DND-41 (cell line): Measurements from ENCODE around the gene WDR31.

Experiments
- EZH2 ChIP-seq: IDR thresholded peaks from 3 replicates; pipeline ENCODE4 v1.6.1; 2012; ENCODE audit warnings: borderline replicate concordance, low read depth, mild to moderate bottlenecking, moderate library complexity, low read length, inconsistent platforms; ENCODE audit not compliant: severe bottlenecking
- TF ChIP-seq, protein P1 (sequence below): IDR thresholded peaks from 2 replicates; pipeline ENCODE4 v1.5.1; 2012; ENCODE audit warnings: borderline replicate concordance, low read length, moderate library complexity, mild to moderate bottlenecking; ENCODE audit not compliant: poor library complexity, severe bottlenecking; ENCODE audit errors: extremely low read depth

DNA sequence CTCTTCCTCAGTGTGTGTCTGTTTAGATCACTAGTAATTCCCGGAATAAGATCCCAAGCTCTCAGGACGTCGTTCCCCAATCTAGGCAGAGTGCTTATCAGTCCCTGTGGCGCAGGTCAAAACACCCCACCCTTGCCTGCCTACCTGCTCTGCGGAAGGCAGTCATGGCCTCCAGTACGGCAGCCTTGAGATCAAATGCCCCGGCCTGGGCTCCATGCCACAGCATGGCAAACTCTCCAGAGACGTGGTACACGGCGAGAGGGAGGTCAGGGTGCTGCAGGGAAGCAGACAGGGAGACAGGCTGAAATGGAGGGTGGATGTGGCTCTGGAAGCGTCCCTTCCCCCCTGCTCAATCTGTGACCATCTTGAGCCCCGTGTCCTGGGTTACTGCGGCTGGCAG is 48.8 kb upstream of the WDR31 start:
- TF ChIP-seq, protein P1, sequence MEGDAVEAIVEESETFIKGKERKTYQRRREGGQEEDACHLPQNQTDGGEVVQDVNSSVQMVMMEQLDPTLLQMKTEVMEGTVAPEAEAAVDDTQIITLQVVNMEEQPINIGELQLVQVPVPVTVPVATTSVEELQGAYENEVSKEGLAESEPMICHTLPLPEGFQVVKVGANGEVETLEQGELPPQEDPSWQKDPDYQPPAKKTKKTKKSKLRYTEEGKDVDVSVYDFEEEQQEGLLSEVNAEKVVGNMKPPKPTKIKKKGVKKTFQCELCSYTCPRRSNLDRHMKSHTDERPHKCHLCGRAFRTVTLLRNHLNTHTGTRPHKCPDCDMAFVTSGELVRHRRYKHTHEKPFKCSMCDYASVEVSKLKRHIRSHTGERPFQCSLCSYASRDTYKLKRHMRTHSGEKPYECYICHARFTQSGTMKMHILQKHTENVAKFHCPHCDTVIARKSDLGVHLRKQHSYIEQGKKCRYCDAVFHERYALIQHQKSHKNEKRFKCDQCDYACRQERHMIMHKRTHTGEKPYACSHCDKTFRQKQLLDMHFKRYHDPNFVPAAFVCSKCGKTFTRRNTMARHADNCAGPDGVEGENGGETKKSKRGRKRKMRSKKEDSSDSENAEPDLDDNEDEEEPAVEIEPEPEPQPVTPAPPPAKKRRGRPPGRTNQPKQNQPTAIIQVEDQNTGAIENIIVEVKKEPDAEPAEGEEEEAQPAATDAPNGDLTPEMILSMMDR = no peak
- TF ChIP-seq EZH2 = no peak
